K562 (cell line): ENCODE results near the gene LRFN3. TPM values are rescaled to one million over a fixed set of nuclear protein-coding genes. Genes with fewer than 3 reads are reported as not detected.
"Not testable (repeated sequence)": the region's sequence is repeated elsewhere in the genome, so short reads cannot be mapped to it uniquely, and the experiment has no call there.

Experiments used
- ATAC-seq: fragments of 200-7000 bp; cut with Tn5 transposase; 3 replicates; pipeline ENCODE4 v1.9.1; 2020; ENCODE audit warnings: moderate library complexity
- BruUV-seq: library from RNA; stranded (reverse); fragments of 400-500 nt; replicated peaks from 2 replicates; lab custom pipeline; 2021; lab: Mats Ljungman, UMichigan
- CTCF ChIA-PET: fragments of 300-600 bp; formaldehyde crosslinking; extraction: SDS; loops from one replicate; lab custom pipeline; 2021; ENCODE audit warnings: low intra/inter-chr PET ratio; lab: Yijun Ruan, JAX
- POLR2A ChIA-PET: fragments of 300-600, 350-650 bp; sonication (Branson Sonifier 250); formaldehyde crosslinking; extraction: SDS; loops from one replicate; lab custom pipeline; 2021; ENCODE audit warnings: antibody characterized with exemption, inconsistent platforms; lab: Yijun Ruan, JAX
- DNase-seq, 4 experiments: peaks; one replicate each; pipeline versions ENCODE4 v3.0.0 to v3.0.0-alpha.2; 2011 to 2018; ENCODE audit warnings: low spot score in 3 of 4, mixed read lengths in 3 of 4; ENCODE audit errors: extremely low read depth in 1 of 4
- FAIRE-seq: peaks from 2 replicates; lab custom pipeline; 2011; peaks lifted over from hg19 to GRCh38; lab: Jason Lieb, UNC
- H2AFZ ChIP-seq: 2 replicates; pipeline ENCODE4 v1.6.0; 2011; ENCODE audit warnings: low read depth, low read length, control low read depth, inconsistent platforms
- H3K27ac ChIP-seq: fragments of 200-600 bp; 3 replicates; pipeline ENCODE4 v1.8.0; 2011; ENCODE audit warnings: low read depth, mild to moderate bottlenecking, control low read depth, inconsistent platforms, low read length, moderate library complexity, mixed read lengths; ENCODE audit errors: extremely low read depth
- H3K27me3 ChIP-seq, 2 experiments: fragments of 300-600 bp in 1 of 2; 2 replicates in 1 of 2; 3 replicates in 1 of 2; pipeline versions ENCODE4 v1.6.0 to v1.8.0; 2011; ENCODE audit warnings: inconsistent platforms in 2 of 2, low read length in 2 of 2, mild to moderate bottlenecking in 1 of 2, mixed read lengths in 1 of 2, moderate library complexity in 1 of 2; ENCODE audit not compliant: control insufficient read depth in 2 of 2, insufficient read depth in 2 of 2
- H3K36me3 ChIP-seq: fragments of 300-600 bp; 3 replicates; pipeline ENCODE4 v1.8.0; 2011; ENCODE audit warnings: mild to moderate bottlenecking, low read length, inconsistent platforms; ENCODE audit not compliant: control insufficient read depth, insufficient read depth
- H3K4me1 ChIP-seq, 2 experiments: fragments of 200-600 bp in 1 of 2; replicated peaks in 1 of 2; 2 replicates in 1 of 2; 3 replicates in 1 of 2; pipeline versions ENCODE4 v1.5.1 to v1.8.0; 2011; ENCODE audit warnings: inconsistent platforms in 2 of 2, low read length in 2 of 2, mild to moderate bottlenecking in 1 of 2, mixed read lengths in 1 of 2, moderate library complexity in 1 of 2; ENCODE audit not compliant: control insufficient read depth in 2 of 2, insufficient read depth in 2 of 2
- H3K4me2 ChIP-seq: 2 replicates; pipeline ENCODE4 v1.6.1; 2011; ENCODE audit warnings: low read length, control low read depth, inconsistent platforms, mixed read lengths; ENCODE audit not compliant: insufficient read depth
- H3K4me3 ChIP-seq: fragments of 200-600 bp; sonication (generic), shearing (Covaris generic); 2 replicates; pipeline ENCODE4 v1.5.1; 2016; ENCODE audit warnings: control low read depth, inconsistent platforms
- H3K79me2 ChIP-seq: fragments of 200-600 bp; 3 replicates; pipeline ENCODE4 v1.8.0; 2011; ENCODE audit warnings: low read length, inconsistent platforms; ENCODE audit not compliant: control insufficient read depth, insufficient read depth
- H3K9ac ChIP-seq, 2 experiments: 2 replicates each; pipeline versions ENCODE4 v1.6.0 to v1.6.1; 2011; ENCODE audit warnings: low read depth in 2 of 2, low read length in 2 of 2, control low read depth in 1 of 2, inconsistent platforms in 1 of 2, mild to moderate bottlenecking in 1 of 2, mixed read lengths in 1 of 2; ENCODE audit not compliant: insufficient read depth in 1 of 2
- H3K9me1 ChIP-seq: one replicate; pipeline ENCODE4 v1.6.0; 2011; ENCODE audit warnings: inconsistent platforms, mild to moderate bottlenecking, low read length, moderate library complexity; ENCODE audit not compliant: control insufficient read depth, insufficient read depth
- H3K9me3 ChIP-seq: replicated peaks from 2 replicates; pipeline ENCODE4 v1.5.1; 2011; ENCODE audit warnings: low read depth, low read length, inconsistent platforms; ENCODE audit not compliant: control insufficient read depth, insufficient read depth
- H4K20me1 ChIP-seq: replicated peaks from 2 replicates; pipeline ENCODE4 v1.6.1; 2011; ENCODE audit warnings: low read length, inconsistent platforms, mixed read lengths; ENCODE audit not compliant: control insufficient read depth, insufficient read depth
- EGR1 ChIP-seq: fragments of 450-650 bp; conservative IDR thresholded peaks from 2 replicates; pipeline ENCODE4 v1.6.1; 2017; ENCODE audit warnings: mild to moderate bottlenecking
- HLTF ChIP-seq: fragments of 450-650 bp; IDR thresholded peaks from 2 replicates; pipeline ENCODE4 v1.6.1; 2016
- HNRNPL ChIP-seq: fragments of 200-400 bp; formaldehyde crosslinking; IDR thresholded peaks from 2 replicates; pipeline ENCODE4 v1.6.1; 2017; ENCODE audit warnings: low read depth, mild to moderate bottlenecking, low read length
- NUFIP1 ChIP-seq: fragments of 450-650 bp; IDR thresholded peaks from 2 replicates; pipeline ENCODE4 v1.6.1; 2018; ENCODE audit not compliant: partially characterized antibody
- ZNF780A ChIP-seq: fragments of 250-450 bp; sonication (Bioruptor Pico); IDR thresholded peaks from 2 replicates; pipeline ENCODE4 v1.5.0; 2021; ENCODE audit warnings: mild to moderate bottlenecking
- WGBS: fragments of 100-300 bp; shearing (Covaris generic); methylation state at CpG from one replicate; pipeline ENCODE4 v1.1.6; 2016; ENCODE audit warnings: low coverage, mixed read lengths; ENCODE audit not compliant: insufficient coverage; ENCODE audit errors: missing lambda C conversion rate; 5-methylcytosine and 5-hydroxymethylcytosine counted together
- in situ Hi-C: fragments of 300-500 bp; cut with MboI; formaldehyde crosslinking; loops from 4 replicates; pipeline ENCODE4 v1.15.0; 2018; ENCODE audit warnings: inconsistent platforms, mixed read lengths
- intact Hi-C: fragments of 100-400 bp; cut with micrococcal nuclease; formaldehyde crosslinking; loops from 2 replicates; pipeline ENCODE4 v1.14.2; 2022
- polyA plus RNA-seq, 8 experiments: library from polyadenylated mRNA; depleted of rRNA in 4 of 8; stranded (reverse) in 5 of 8; unstranded in 3 of 8; fragments of >200 nt; fragmentation: Nextera tagmentation in 2 of 8; fragmentation: Illumina TruSeq in 1 of 8; extraction: Ambion mirVana in 2 of 8; extraction: Trizol in 1 of 8; gene quantifications; 2 replicates each; pipeline versions ENCODE4 v1.2.1 to v1.2.3, GENCODE V29; 2011 to 2014; ENCODE audit warnings: inconsistent platforms in 1 of 8, missing spikeins in 1 of 8
- total RNA-seq, 7 experiments: library from RNA; depleted of rRNA in 6 of 7; stranded (reverse); fragments of >200 nt in 6 of 7; fragmentation: Illumina TruSeq in 2 of 7; extraction: Trizol in 2 of 7; gene quantifications; 2 replicates each; pipeline versions ENCODE4 v1.2.1 to v1.2.3, GENCODE V29; 2011 to 2021; ENCODE audit warnings: low replicate concordance in 1 of 7

Gene LRFN3
- total and polyA plus RNA-seq, 9 of the 15 experiments (the other 6 are each of a cell fraction or from before 2014, with no cell fraction given) = 0.03 to 0.12 (median 0.11) TPM; not detected in 6

GRCh38 chr19:35978832-35979365 is 42.7 kb downstream of the LRFN3 start:
- BruUV-seq = no TSS peak
- TF ChIP-seq HLTF = no peak
- TF ChIP-seq HNRNPL = no peak
- TF ChIP-seq NUFIP1 = no peak
- TF ChIP-seq ZNF780A (CRISPR knock-in tag) = no peak
- Histone ChIP-seq H4K20me1 (0 out of 2 replicates have a peak, but pooled peaks cover 3% of the 10 kb centered on the region), H3K79me2 (no peaks in the 10 kb centered on the region), H2AFZ (no peak overlapping the region), H3K9me1 (no peaks in the 10 kb centered on the region), H3K4me1 (peaks cover 0 to 8% of the 10 kb centered on the region in 2 experiments; a peak in 1 of 5 replicates), H3K9me3 (no peaks in the 10 kb centered on the region), H3K9ac (peak overlapping the region in 1 of 2 experiments; percentile 58; a peak in 1 of 4 replicates), H3K4me2 (no peak overlapping the region), H3K4me3 (no peak overlapping the region), H3K27me3 (peaks cover 13 to 51% of the 10 kb centered on the region in 2 experiments; a peak in 4 of 5 replicates), H3K36me3 (no peaks in the 10 kb centered on the region), H3K27ac (no peak overlapping the region)
- no peak for ATAC-seq
- no peak for FAIRE-seq
- intact Hi-C loops = no loop called here
- 7% methylated on average over 20 of the region's 20 CpGs for WGBS
- CTCF ChIA-PET = no interaction called here
- no peak for DNase-seq
- in situ Hi-C loops = no loop called here
- POLR2A ChIA-PET = interaction anchor here (0.7 to 1.3 kb wide), 3 partner anchors 9 to 651 kb away, joined by 3 to 4 read pairs (median 3); partner anchors contain the start of gene THAP8

GRCh38 chr19:35980997-35981396 is 44.8 kb downstream of the LRFN3 start:
- CTCF ChIA-PET = interaction anchor here (0.6 kb wide), 1 partner anchor 1229 kb away, joined by 4 read pairs; no protein-coding TSS in a partner anchor
- 0 out of 2 replicates have a peak, but pooled peaks have one; percentile 36 for TF ChIP-seq EGR1
- H2AFZ ChIP-seq, H3K27ac ChIP-seq, H3K9me3 ChIP-seq, FAIRE-seq, H4K20me1 ChIP-seq, H3K4me1 ChIP-seq, DNase-seq, H3K79me2 ChIP-seq, H3K4me2 ChIP-seq, H3K36me3 ChIP-seq, H3K4me3 ChIP-seq, POLR2A ChIA-PET, in situ Hi-C loops, ATAC-seq, H3K9ac ChIP-seq, BruUV-seq, H3K9me1 ChIP-seq, intact Hi-C loops: not testable (repeated sequence)
- 5% methylated on average over 4 of the region's 4 CpGs for WGBS
- H3K27me3 ChIP-seq = peaks cover 18 to 60% of the 10 kb centered on the region in 2 experiments; a peak in 4 of 5 replicates
